Tibial nerve (tissue), 4 donors: ENCODE data around the gene TRAPPC3. TPM values are rescaled to one million over a fixed set of nuclear protein-coding genes. Genes with fewer than 3 reads are reported as not detected.
A peak's percentile ranks its signal among the peaks of the same experiment; 100 is the strongest.

ENCODE experiments used
- DNase-seq, 2 donors: peaks; one replicate each; pipeline ENCODE4 v3.0.0-alpha.2; 2019; ENCODE audit warnings: low spot score in 2 of 2
- H3K27ac ChIP-seq, 4 donors: fragments of 200-600 bp; sonication (generic) in 3 of 4; one replicate each; pipeline ENCODE4 v1.5.1; 2017 to 2019; ENCODE audit warnings: mild to moderate bottlenecking in 1 of 4
- H3K27me3 ChIP-seq, 2 donors: fragments of 200-600 bp; sonication (generic) in 1 of 2; one replicate each; pipeline versions ENCODE4 v1.5.1 to v1.6.0; 2017 to 2019
- H3K36me3 ChIP-seq, 3 donors: fragments of 200-600 bp; sonication (generic); one replicate each; pipeline ENCODE4 v1.5.1; 2018 to 2019
- H3K4me1 ChIP-seq, 4 donors: fragments of 200-600 bp; sonication (generic) in 3 of 4; one replicate each; pipeline ENCODE4 v1.5.1; 2017 to 2019
- H3K4me3 ChIP-seq, 4 donors: fragments of 200-600 bp; sonication (generic) in 3 of 4; one replicate each; pipeline ENCODE4 v1.5.1; 2017 to 2019; ENCODE audit warnings: mild to moderate bottlenecking in 1 of 4, moderate library complexity in 1 of 4
- H3K9me3 ChIP-seq, 4 donors: fragments of 200-600 bp; sonication (generic) in 3 of 4; one replicate each; pipeline ENCODE4 v1.5.1; 2017 to 2019
- CTCF ChIP-seq, 5 experiments: fragments of 200-600 bp in 3 of 5; fragments of 450-650 bp in 2 of 5; sonication (generic) in 3 of 5; IDR thresholded peaks; one replicate each; pipeline ENCODE4 v1.5.1; 2016 to 2019; ENCODE audit warnings: antibody characterized with exemption in 5 of 5, mild to moderate bottlenecking in 3 of 5, moderate library complexity in 2 of 5
- EP300 ChIP-seq, 2 donors: sonication (generic); formaldehyde crosslinking; IDR thresholded peaks; one replicate each; pipeline ENCODE4 v1.6.1; 2017; ENCODE audit warnings: antibody characterized with exemption in 2 of 2, mild to moderate bottlenecking in 1 of 2
- POLR2A ChIP-seq, 2 donors: fragments of 450-650 bp; IDR thresholded peaks; one replicate each; pipeline ENCODE4 v1.6.1; 2017; ENCODE audit warnings: antibody characterized with exemption in 2 of 2, mild to moderate bottlenecking in 2 of 2, moderate library complexity in 2 of 2
- WGBS, 2 donors: methylation state at CpG; one replicate each; pipeline ENCODE4 v1.1.5; 2018; 5-methylcytosine and 5-hydroxymethylcytosine counted together
- total RNA-seq, 4 donors: library from RNA; depleted of rRNA; stranded (reverse); fragments of >200 nt; gene quantifications; one replicate each; pipeline ENCODE4 v1.1.0, GENCODE V29; 2016

Gene TRAPPC3
- total RNA-seq, 4 donors from 2014 or later, result 48.0 to 90.4 (median 69.1) TPM

- Histone ChIP-seq H3K27me3 (no peaks in the 10 kb centered on the region), H3K36me3 (peaks cover 0 to 70% (median 27%) of the 10 kb centered on the region in 3 donors), H3K27ac (peak overlapping the region in 1 of 4 donors; percentile 34), H3K9me3 (no peaks in the 10 kb centered on the region), H3K4me1 (peaks cover 0 to 42% (median 5%) of the 10 kb centered on the region in 4 donors), H3K4me3 (no peak overlapping the region)
- no peak for DNase-seq
- WGBS, 2 donors, result 71 to 77% methylated on average over 10 of the region's 12 CpGs
- TF ChIP-seq EP300 (IDR thresholded peaks at IDR 0.05) (no peak), CTCF (IDR thresholded peaks at IDR 0.05) (no peak), POLR2A (IDR thresholded peaks at IDR 0.05) (no peak)
Measured at GRCh38 chr1:36170643-36171412, 21.5 kb upstream of the TRAPPC3 start.

GRCh38 chr1:36168514-36168913, 19.2 kb upstream of the TRAPPC3 start:
- Histone ChIP-seq H3K4me1 (peaks cover 0 to 32% (median 0%) of the 10 kb centered on the region in 4 donors), H3K4me3 (no peak overlapping the region), H3K36me3 (peaks cover 0 to 47% (median 15%) of the 10 kb centered on the region in 3 donors), H3K27ac (no peak overlapping the region), H3K27me3 (no peaks in the 10 kb centered on the region), H3K9me3 (no peaks in the 10 kb centered on the region)
- TF ChIP-seq POLR2A (IDR thresholded peaks at IDR 0.05) (no peak), EP300 (IDR thresholded peaks at IDR 0.05) (no peak), CTCF (IDR thresholded peaks at IDR 0.05) (no peak)
- DNase-seq, result no peak
- 87 to 96% methylated on average over 3 of the region's 3 CpGs for WGBS, 2 donors

GRCh38 chr1:36166938-36167905, 17.9 kb upstream of the TRAPPC3 start:
- WGBS, 2 donors, result 84% methylated on average over 15 of the region's 15 CpGs
- H3K27ac ChIP-seq, result peak overlapping the region in 2 of 4 donors; percentile 2 to 13

DNA sequence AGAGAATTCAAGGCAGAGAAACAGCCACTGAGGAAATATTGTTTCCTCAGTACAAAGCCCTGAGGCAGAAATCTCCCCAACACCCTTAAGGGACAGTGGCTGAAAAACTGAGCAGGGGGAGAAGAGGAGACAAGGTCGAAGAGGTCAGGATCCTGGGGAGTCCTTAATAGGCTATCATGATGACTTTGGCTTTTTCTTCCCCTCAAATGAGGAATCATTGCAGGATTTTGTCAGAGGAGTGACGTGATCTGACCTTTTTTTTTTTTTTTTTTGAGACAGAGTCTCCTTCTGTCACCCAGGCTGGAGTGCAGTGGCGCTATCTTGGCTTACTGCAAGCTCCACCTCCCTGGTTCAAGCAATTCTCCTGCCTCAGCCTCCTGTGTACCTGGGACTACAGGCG, 16.9 kb upstream of the TRAPPC3 start:
- Histone ChIP-seq H3K27me3 (no peaks in the 10 kb centered on the region), H3K4me3 (no peak overlapping the region), H3K27ac (peak overlapping the region in 2 of 4 donors; percentile 21 to 26), H3K4me1 (peaks cover 0 to 51% (median 12%) of the 10 kb centered on the region in 4 donors), H3K9me3 (no peaks in the 10 kb centered on the region), H3K36me3 (peaks cover 0 to 23% (median 4%) of the 10 kb centered on the region in 3 donors)
- WGBS, 2 donors, result 54 to 63% methylated on average over 4 of the region's 4 CpGs
- no peak for DNase-seq
- no peak for TF ChIP-seq EP300 (IDR thresholded peaks at IDR 0.05)

More at GRCh38 chr1:36166938-36167905, 17.9 kb upstream of the TRAPPC3 start:
- H3K4me3 ChIP-seq, result no peak overlapping the region
- DNase-seq, result no peak
- no peaks in the 10 kb centered on the region for H3K9me3 ChIP-seq
- H3K36me3 ChIP-seq, result peaks cover 0 to 34% (median 12%) of the 10 kb centered on the region in 3 donors
- no peak for TF ChIP-seq CTCF (IDR thresholded peaks at IDR 0.05)
- TF ChIP-seq EP300 (IDR thresholded peaks at IDR 0.05), result no peak
- no peak for TF ChIP-seq POLR2A (IDR thresholded peaks at IDR 0.05)
- H3K4me1 ChIP-seq, result peaks cover 0 to 40% (median 1%) of the 10 kb centered on the region in 4 donors
- H3K27me3 ChIP-seq, result no peaks in the 10 kb centered on the region

GRCh38 chr1:36165145-36165544, 15.9 kb upstream of the TRAPPC3 start:
- H3K9me3 ChIP-seq, result no peaks in the 10 kb centered on the region
- H3K27me3 ChIP-seq, result no peaks in the 10 kb centered on the region
- no peak overlapping the region for H3K27ac ChIP-seq
- WGBS, 2 donors, result 92 to 100% methylated on average over 1 of the region's 1 CpG
- peaks cover 0 to 13% (median 0%) of the 10 kb centered on the region in 3 donors for H3K36me3 ChIP-seq
- no peak overlapping the region for H3K4me3 ChIP-seq
- no peak for TF ChIP-seq EP300 (IDR thresholded peaks at IDR 0.05)
- no peak for TF ChIP-seq POLR2A (IDR thresholded peaks at IDR 0.05)
- TF ChIP-seq CTCF (IDR thresholded peaks at IDR 0.05), result no peak
- peaks cover 0 to 54% (median 19%) of the 10 kb centered on the region in 4 donors for H3K4me1 ChIP-seq
- DNase-seq, result no peak
